Activated naive CD4-positive, alpha-beta T cell treated with anti-CD3 and anti-CD28 coated beads for 36 hours (primary cell): ENCODE results near the gene SEMA4G. TPM values are rescaled to one million over a fixed set of nuclear protein-coding genes. Genes with fewer than 3 reads are reported as not detected.
"Not testable (repeated sequence)": the region's sequence is repeated elsewhere in the genome, so short reads cannot be mapped to it uniquely, and the experiment has no call there.

Experiments used
- CTCF ChIA-PET: fragments of 350-600 bp; sonication (Branson Sonifier 250); formaldehyde crosslinking; loops from one replicate; lab custom pipeline; 2021; ENCODE audit warnings: antibody characterized with exemption; lab: Charles Lee
- DNase-seq: peaks from one replicate; pipeline ENCODE4 v3.0.0-alpha.2; 2020
- H3K27ac Mint-ChIP-seq: one replicate; pipeline ENCODE4 v1.8.0; 2021; ENCODE audit warnings: mild to moderate bottlenecking, mixed read lengths
- H3K27me3 Mint-ChIP-seq: one replicate; pipeline ENCODE4 v1.8.0; 2021; ENCODE audit warnings: low read depth, mixed read lengths
- H3K36me3 Mint-ChIP-seq: one replicate; pipeline ENCODE4 v1.8.0; 2021; ENCODE audit warnings: low read depth, mixed read lengths
- H3K4me1 Mint-ChIP-seq: one replicate; pipeline ENCODE4 v1.8.0; 2021; ENCODE audit warnings: low read depth, mixed read lengths
- H3K4me3 Mint-ChIP-seq: one replicate; pipeline ENCODE4 v1.8.0; 2021; ENCODE audit warnings: mild to moderate bottlenecking, moderate library complexity, mixed read lengths
- H3K9me3 Mint-ChIP-seq: one replicate; pipeline ENCODE4 v1.8.0; 2021; ENCODE audit warnings: mixed read lengths
- intact Hi-C: fragments of 100-400 bp; cut with micrococcal nuclease; formaldehyde crosslinking; loops from one replicate; pipeline ENCODE4 v1.15.1; 2023
- total RNA-seq, 2 experiments: library from RNA; stranded (reverse); gene quantifications; one replicate each; pipeline ENCODE4 v1.2.3, GENCODE V29; 2021

SEMA4G gene
- total RNA-seq, 2 experiments from 2014 or later: 0.48 to 0.59 TPM

DNA sequence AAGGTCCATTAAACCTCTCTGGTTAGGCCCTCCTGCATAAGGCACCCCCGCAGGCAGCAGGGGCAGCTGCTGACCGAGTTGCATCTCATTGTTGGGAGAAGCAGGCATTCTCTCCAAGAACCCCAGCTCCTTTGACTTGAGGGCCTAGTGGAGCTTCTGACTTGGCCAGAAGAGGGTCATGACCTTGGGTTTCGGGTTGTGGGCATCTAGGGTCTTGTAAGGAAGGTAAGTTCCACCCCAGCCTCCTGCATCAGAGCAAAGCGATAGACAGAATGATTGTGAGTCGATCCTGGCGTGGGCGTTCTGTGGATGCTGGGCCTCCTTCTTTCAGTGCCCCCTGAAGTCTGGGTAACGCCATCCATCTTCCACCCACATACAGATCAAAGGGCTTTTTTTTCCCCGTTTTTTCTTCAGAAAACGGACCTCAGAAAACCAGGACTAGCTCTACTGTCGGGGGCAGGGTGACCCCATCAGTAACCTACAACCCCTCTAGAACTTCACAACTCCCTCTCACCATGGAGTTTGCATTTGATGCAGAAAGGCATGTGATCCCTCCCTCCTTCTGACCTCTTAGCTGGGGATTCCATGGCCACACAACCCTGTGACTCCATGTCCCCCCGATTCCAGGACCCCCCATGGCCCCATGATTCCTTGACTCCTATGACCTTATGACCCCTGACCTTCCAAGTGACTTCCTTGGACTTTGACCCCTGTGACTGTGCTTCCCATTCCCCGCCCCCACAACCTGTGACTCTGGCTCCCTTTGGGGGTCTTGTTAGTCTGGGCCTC is 3.0 kb downstream of the SEMA4G start:
- no peaks in the 10 kb centered on the region for H3K36me3 Mint-ChIP-seq
- intact Hi-C loops: no loop called here
- no peaks in the 10 kb centered on the region for H3K9me3 Mint-ChIP-seq
- H3K27me3 Mint-ChIP-seq: no peaks in the 10 kb centered on the region
- no peak overlapping the region for H3K4me3 Mint-ChIP-seq
- CTCF ChIA-PET: interaction anchor here (1.1 to 1.6 kb wide), 2 partner anchors 25 to 26 kb away, joined by 4 read pairs; no protein-coding TSS in a partner anchor
- peaks cover 8% of the 10 kb centered on the region for H3K4me1 Mint-ChIP-seq
- no peak overlapping the region for H3K27ac Mint-ChIP-seq
- DNase-seq: no peak

- CTCF ChIA-PET: interaction anchor here (0.6 to 1.6 kb wide), 2 partner anchors 25 to 44 kb away, joined by 3 to 4 read pairs; no protein-coding TSS in a partner anchor
These were observed 3.7 kb downstream of the SEMA4G start for GRCh38 chr10:100972904-100973535.

DNA sequence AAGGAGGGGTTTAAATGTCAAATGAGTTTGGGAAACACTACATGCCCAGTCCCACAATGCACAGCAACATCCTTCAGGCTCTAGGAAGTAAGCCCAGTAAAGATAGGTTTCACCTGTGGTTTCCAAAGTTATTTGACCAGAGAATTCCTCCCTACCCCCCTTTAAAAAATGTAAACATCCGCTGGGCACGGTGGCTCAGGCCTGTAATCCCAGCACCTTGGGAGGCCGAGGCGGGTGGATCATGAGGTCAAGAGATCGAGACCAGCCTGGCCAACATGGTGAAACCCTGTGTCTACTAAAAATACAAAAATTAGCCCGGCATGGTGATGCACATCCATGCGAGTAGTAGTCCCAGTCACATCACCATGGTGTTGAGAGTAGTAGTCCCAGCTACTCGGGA is 6.1 kb downstream of the SEMA4G start:
- CTCF ChIA-PET: interaction anchor here (1.2 kb wide), 1 partner anchor 23 kb away, joined by 3 read pairs; no protein-coding TSS in a partner anchor
- H3K4me3 Mint-ChIP-seq, H3K9me3 Mint-ChIP-seq, DNase-seq, H3K36me3 Mint-ChIP-seq, intact Hi-C loops, H3K27me3 Mint-ChIP-seq, H3K4me1 Mint-ChIP-seq, H3K27ac Mint-ChIP-seq: not testable (repeated sequence)

More at GRCh38 chr10:100972904-100973535, 3.7 kb downstream of the SEMA4G start:
- no peak overlapping the region for H3K27ac Mint-ChIP-seq
- no peak for DNase-seq
- no peak overlapping the region for H3K4me3 Mint-ChIP-seq
- no peaks in the 10 kb centered on the region for H3K27me3 Mint-ChIP-seq
- no peaks in the 10 kb centered on the region for H3K36me3 Mint-ChIP-seq
- peaks cover 8% of the 10 kb centered on the region for H3K4me1 Mint-ChIP-seq
- H3K9me3 Mint-ChIP-seq: no peaks in the 10 kb centered on the region
- intact Hi-C loops: no loop called here

- CTCF ChIA-PET: interaction anchor here (1.0 kb wide), 1 partner anchor 21 kb away, joined by 3 read pairs; no protein-coding TSS in a partner anchor
- intact Hi-C loops: no loop called here
- Mint-ChIP-seq H3K4me1 (no peaks in the 10 kb centered on the region), H3K27me3 (no peaks in the 10 kb centered on the region), H3K9me3 (no peaks in the 10 kb centered on the region), H3K4me3 (no peak overlapping the region), H3K27ac (no peak overlapping the region), H3K36me3 (peaks cover 1% of the 10 kb centered on the region)
- DNase-seq: no peak
These were observed 7.6 kb downstream of the SEMA4G start for GRCh38 chr10:100976906-100977305.

DNA sequence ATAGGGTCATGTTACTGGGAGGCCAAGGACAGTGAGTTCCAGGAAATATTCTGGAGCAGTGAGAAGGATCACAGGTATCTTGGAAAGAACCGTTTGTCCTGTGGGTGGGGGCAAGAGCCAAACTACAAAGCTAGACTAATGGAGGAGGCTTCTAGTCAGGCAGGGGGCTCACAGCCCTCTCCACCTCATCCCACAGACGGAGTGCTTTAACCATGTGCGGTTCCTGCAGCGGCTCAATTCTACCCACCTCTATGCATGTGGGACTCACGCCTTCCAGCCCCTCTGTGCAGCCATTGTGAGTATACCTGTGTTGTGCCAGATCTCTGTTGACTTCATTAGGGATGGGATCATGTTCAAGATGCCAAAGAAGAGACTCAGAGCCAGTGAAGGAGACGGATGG is 8.1 kb downstream of the SEMA4G start:
- Mint-ChIP-seq H3K36me3 (peaks cover 4% of the 10 kb centered on the region), H3K4me3 (no peak overlapping the region), H3K9me3 (no peaks in the 10 kb centered on the region), H3K27me3 (no peaks in the 10 kb centered on the region), H3K27ac (no peak overlapping the region), H3K4me1 (no peaks in the 10 kb centered on the region)
- intact Hi-C loops: no loop called here
- no peak for DNase-seq
- CTCF ChIA-PET: interaction anchor here (0.6 kb wide), 1 partner anchor 42 kb away, joined by 3 read pairs; no protein-coding TSS in a partner anchor

GRCh38 chr10:100978121-100978900 is 9.0 kb downstream of the SEMA4G start:
- CTCF ChIA-PET: interaction anchor here (1.2 kb wide), 1 partner anchor 10 kb away, joined by 3 read pairs; no protein-coding TSS in a partner anchor
- Mint-ChIP-seq H3K4me3 (no peak overlapping the region), H3K9me3 (no peaks in the 10 kb centered on the region), H3K27ac (no peak overlapping the region), H3K36me3 (peaks cover 4% of the 10 kb centered on the region), H3K27me3 (no peaks in the 10 kb centered on the region), H3K4me1 (no peaks in the 10 kb centered on the region)
- no peak for DNase-seq
- intact Hi-C loops: no loop called here

DNA sequence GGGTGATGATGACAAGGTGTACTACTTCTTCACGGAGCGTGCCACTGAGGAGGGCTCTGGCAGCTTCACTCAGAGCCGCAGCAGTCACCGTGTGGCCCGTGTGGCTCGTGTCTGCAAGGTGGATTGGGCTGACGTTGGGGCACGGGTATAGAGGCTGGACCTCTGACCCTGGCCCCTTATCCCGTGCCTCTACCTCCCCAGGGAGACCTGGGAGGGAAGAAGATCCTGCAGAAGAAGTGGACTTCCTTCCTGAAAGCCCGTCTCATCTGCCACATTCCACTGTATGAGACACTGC is 9.5 kb downstream of the SEMA4G start:
- peaks cover 4% of the 10 kb centered on the region for H3K36me3 Mint-ChIP-seq
- H3K4me1 Mint-ChIP-seq: no peaks in the 10 kb centered on the region
- no peaks in the 10 kb centered on the region for H3K27me3 Mint-ChIP-seq
- no peaks in the 10 kb centered on the region for H3K9me3 Mint-ChIP-seq
- DNase-seq: no peak
- CTCF ChIA-PET: interaction anchor here (1.2 kb wide), 1 partner anchor 10 kb away, joined by 3 read pairs; no protein-coding TSS in a partner anchor
- H3K4me3 Mint-ChIP-seq: no peak overlapping the region
- intact Hi-C loops: no loop called here
- no peak overlapping the region for H3K27ac Mint-ChIP-seq

DNA sequence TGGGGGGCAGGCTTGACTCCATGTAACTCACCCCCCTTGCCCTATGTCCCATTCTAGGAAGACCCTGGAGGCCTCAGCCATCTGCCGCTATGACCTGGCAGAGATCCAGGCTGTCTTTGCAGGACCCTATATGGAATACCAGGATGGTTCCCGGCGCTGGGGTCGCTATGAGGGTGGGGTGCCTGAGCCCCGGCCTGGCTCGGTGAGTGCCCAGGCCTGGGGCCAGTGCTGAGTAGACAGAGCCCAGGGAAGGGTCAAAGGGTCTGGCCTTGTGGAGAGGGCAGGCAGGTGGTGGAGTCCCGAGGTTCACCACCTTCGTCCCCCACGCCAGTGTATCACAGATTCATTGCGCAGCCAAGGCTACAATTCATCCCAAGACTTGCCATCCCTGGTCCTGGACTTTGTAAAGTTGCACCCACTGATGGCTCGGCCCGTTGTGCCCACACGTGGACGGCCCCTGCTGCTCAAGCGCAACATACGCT is 10.5 kb downstream of the SEMA4G start:
- H3K36me3 Mint-ChIP-seq: peaks cover 4% of the 10 kb centered on the region
- H3K4me1 Mint-ChIP-seq: no peaks in the 10 kb centered on the region
- no peaks in the 10 kb centered on the region for H3K9me3 Mint-ChIP-seq
- intact Hi-C loops: no loop called here
- H3K4me3 Mint-ChIP-seq: no peak overlapping the region
- no peak overlapping the region for H3K27ac Mint-ChIP-seq
- no peak for DNase-seq
- no peaks in the 10 kb centered on the region for H3K27me3 Mint-ChIP-seq
- CTCF ChIA-PET: interaction anchor here (1.2 kb wide), 1 partner anchor 11 kb away, joined by 3 read pairs; no protein-coding TSS in a partner anchor

- Mint-ChIP-seq H3K27me3 (no peaks in the 10 kb centered on the region), H3K9me3 (no peaks in the 10 kb centered on the region), H3K4me3 (no peak overlapping the region), H3K27ac (no peak overlapping the region), H3K4me1 (no peaks in the 10 kb centered on the region), H3K36me3 (peaks cover 4% of the 10 kb centered on the region)
- CTCF ChIA-PET: no interaction called here
- intact Hi-C loops: no loop called here
- DNase-seq: no peak
These were observed 11.0 kb downstream of the SEMA4G start for GRCh38 chr10:100980311-100980710.

- no peaks in the 10 kb centered on the region for H3K27me3 Mint-ChIP-seq
- intact Hi-C loops: no loop called here
- DNase-seq: no peak
- CTCF ChIA-PET: no interaction called here
- H3K36me3 Mint-ChIP-seq: peaks cover 4% of the 10 kb centered on the region
- H3K4me3 Mint-ChIP-seq: no peak overlapping the region
- peaks cover 2% of the 10 kb centered on the region for H3K4me1 Mint-ChIP-seq
- H3K9me3 Mint-ChIP-seq: no peaks in the 10 kb centered on the region
- no peak overlapping the region for H3K27ac Mint-ChIP-seq
These were observed 11.4 kb downstream of the SEMA4G start for GRCh38 chr10:100980711-100981110.

DNA sequence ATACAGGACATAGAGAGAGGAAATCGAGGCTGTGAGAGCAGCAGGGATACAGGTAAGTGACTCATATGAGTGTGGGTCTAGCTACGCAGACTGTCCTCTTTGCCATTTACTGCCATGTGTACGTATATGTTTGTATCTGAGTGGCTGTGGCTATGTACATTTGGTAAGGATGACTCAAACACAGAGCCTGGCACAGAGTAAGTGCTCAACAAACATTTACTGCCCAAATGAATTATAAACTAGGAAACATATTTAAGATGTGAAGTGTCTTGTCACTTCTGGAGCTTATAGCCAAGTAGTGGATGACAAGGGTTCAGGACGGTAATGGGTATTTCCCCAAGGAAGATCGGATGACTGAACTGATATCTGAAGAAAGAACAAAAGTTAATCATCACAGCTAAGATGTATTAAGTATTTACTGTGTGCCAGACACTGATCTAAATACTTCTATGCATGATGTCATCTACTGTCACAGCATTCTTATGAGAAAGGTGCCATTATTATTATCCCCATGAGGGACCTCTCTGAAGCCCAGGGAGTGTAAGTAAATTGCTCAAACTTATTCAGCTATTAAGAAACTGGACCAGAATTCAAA is 12.0 kb downstream of the SEMA4G start:
- no peak overlapping the region for H3K27ac Mint-ChIP-seq
- DNase-seq: no peak
- H3K27me3 Mint-ChIP-seq: no peaks in the 10 kb centered on the region
- peaks cover 4% of the 10 kb centered on the region for H3K36me3 Mint-ChIP-seq
- intact Hi-C loops: no loop called here
- H3K4me3 Mint-ChIP-seq: no peak overlapping the region
- H3K9me3 Mint-ChIP-seq: no peaks in the 10 kb centered on the region
- peaks cover 8% of the 10 kb centered on the region for H3K4me1 Mint-ChIP-seq
- CTCF ChIA-PET: no interaction called here
